Psoas muscle (tissue), 8 donors: ENCODE measurements around the gene PALM2AKAP2. TPM values are rescaled to one million over a fixed set of nuclear protein-coding genes. Genes with fewer than 3 reads are reported as not detected.

ENCODE experiments used
- ATAC-seq, 4 donors: fragments of 200-7000 bp; cut with Tn5 transposase; one replicate each; pipeline ENCODE4 v1.9.1; 2020; ENCODE audit warnings: moderate library complexity in 3 of 4, mild to moderate bottlenecking in 2 of 4
- DNase-seq, 2 donors: peaks; one replicate each; pipeline ENCODE4 v3.0.0-alpha.2; 2020
- H3K27ac ChIP-seq: fragments of 200-600 bp; one replicate; pipeline ENCODE4 v1.8.0; 2022
- H3K27me3 ChIP-seq, 3 donors: fragments of 200-600 bp in 1 of 3; one replicate each; pipeline versions ENCODE4 v1.6.1 to v1.8.0; 2013 to 2022; ENCODE audit warnings: low read length in 2 of 3, mild to moderate bottlenecking in 2 of 3, moderate library complexity in 1 of 3; ENCODE audit not compliant: insufficient read depth in 3 of 3
- H3K36me3 ChIP-seq, 2 donors: fragments of 200-600 bp in 1 of 2; one replicate each; pipeline versions ENCODE4 v1.6.1 to v1.8.0; 2013 to 2022; ENCODE audit warnings: low read depth in 1 of 2, mild to moderate bottlenecking in 1 of 2, moderate library complexity in 1 of 2; ENCODE audit not compliant: insufficient read depth in 1 of 2
- H3K4me1 ChIP-seq: fragments of 200-600 bp; one replicate; pipeline ENCODE4 v1.8.0; 2022
- H3K4me3 ChIP-seq: fragments of 200-600 bp; one replicate; pipeline ENCODE4 v1.8.0; 2022; ENCODE audit warnings: mild to moderate bottlenecking
- H3K9me3 ChIP-seq: fragments of 200-600 bp; one replicate; pipeline ENCODE4 v1.8.0; 2022
- WGBS, 3 donors: extraction: QIAGEN DNeasy Blood & Tissue Kit; methylation state at CpG; one replicate each; pipeline versions ENCODE4 v1.1.6 to v1.1.7; 2013; 5-methylcytosine and 5-hydroxymethylcytosine counted together
- intact Hi-C, 2 donors: fragments of 100-400 bp; cut with DNase I; formaldehyde crosslinking; loops; one replicate each; pipeline versions ENCODE4 v1.11.0 to v1.14.2; 2022
- polyA plus RNA-seq, 3 donors: library from polyadenylated mRNA; stranded (reverse); fragments of 200-250 nt; gene quantifications; one replicate each; pipeline ENCODE4 v1.2.3, GENCODE V29; 2013
- total RNA-seq, 4 donors: library from RNA; stranded (reverse); fragmentation: NEBNext Ultra II Directional in 2 of 4; extraction: Animal tissue kit (Norgen Biotek cat#: 25700) in 2 of 4; gene quantifications; one replicate each; pipeline versions ENCODE4 v1.2.1 to v1.2.4, GENCODE V29; 2021 to 2023
- TF ChIP-seq, protein P1 (sequence below): fragments of 200-600 bp; IDR thresholded peaks from one replicate; pipeline ENCODE4 v1.8.0; 2022; ENCODE audit warnings: antibody characterized with exemption
- donor health status: healthy with polysubstance abuse.
- donor health status: DM: no; HTN: no; CAD: no; lungs with moderate emphysema.
- donor health status: Bipolar disorder and iron deficiency.
- donor health status: healthy.
- donor health status: DM: yes; HTN: yes; CAD: no.
- donor health status: DM: no; HTN: no; CAD: no.
- donor health status: DM: no; HTN: no; CAD: no.
- donor health status: DM: yes; HTN: yes; CAD: no.

PALM2AKAP2 gene
- total and polyA plus RNA-seq, 7 donors, result 0.16 to 16.6 (median 1.6) TPM

DNA sequence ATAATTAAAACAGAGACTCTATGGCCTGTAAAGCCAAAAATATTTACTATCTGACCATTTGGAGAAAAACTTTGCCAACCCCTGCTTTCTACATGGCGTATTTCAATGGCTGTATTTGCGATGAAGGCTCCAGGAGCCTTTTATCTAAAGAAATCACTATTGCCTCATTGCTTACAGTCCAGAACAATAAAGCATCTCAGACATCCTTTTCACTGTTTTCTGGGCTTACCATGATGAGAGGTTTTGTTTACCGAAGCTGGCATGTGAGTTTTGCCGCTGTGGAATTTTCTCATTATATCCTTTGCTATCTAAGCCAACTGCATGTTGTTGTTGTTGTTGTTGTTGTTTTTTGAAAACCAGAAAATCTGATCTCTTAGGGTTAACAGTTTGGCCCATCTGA lies 13.9 kb downstream of the PALM2AKAP2 start:
- H3K4me3 ChIP-seq, result no peak overlapping the region
- H3K36me3 ChIP-seq, result no peaks in the 10 kb centered on the region
- peaks cover 5% of the 10 kb centered on the region for H3K4me1 ChIP-seq
- TF ChIP-seq, protein P1, sequence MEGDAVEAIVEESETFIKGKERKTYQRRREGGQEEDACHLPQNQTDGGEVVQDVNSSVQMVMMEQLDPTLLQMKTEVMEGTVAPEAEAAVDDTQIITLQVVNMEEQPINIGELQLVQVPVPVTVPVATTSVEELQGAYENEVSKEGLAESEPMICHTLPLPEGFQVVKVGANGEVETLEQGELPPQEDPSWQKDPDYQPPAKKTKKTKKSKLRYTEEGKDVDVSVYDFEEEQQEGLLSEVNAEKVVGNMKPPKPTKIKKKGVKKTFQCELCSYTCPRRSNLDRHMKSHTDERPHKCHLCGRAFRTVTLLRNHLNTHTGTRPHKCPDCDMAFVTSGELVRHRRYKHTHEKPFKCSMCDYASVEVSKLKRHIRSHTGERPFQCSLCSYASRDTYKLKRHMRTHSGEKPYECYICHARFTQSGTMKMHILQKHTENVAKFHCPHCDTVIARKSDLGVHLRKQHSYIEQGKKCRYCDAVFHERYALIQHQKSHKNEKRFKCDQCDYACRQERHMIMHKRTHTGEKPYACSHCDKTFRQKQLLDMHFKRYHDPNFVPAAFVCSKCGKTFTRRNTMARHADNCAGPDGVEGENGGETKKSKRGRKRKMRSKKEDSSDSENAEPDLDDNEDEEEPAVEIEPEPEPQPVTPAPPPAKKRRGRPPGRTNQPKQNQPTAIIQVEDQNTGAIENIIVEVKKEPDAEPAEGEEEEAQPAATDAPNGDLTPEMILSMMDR, result no peak
- no peak overlapping the region for H3K27ac ChIP-seq
- H3K9me3 ChIP-seq, result no peaks in the 10 kb centered on the region
- H3K27me3 ChIP-seq, result no peaks in the 10 kb centered on the region
- WGBS, 3 donors, result 86 to 91% (median 87%) methylated on average over 4 of the region's 4 CpGs
- DNase-seq (no peak), ATAC-seq (no peak)
- intact Hi-C loops, result no loop called here

DNA sequence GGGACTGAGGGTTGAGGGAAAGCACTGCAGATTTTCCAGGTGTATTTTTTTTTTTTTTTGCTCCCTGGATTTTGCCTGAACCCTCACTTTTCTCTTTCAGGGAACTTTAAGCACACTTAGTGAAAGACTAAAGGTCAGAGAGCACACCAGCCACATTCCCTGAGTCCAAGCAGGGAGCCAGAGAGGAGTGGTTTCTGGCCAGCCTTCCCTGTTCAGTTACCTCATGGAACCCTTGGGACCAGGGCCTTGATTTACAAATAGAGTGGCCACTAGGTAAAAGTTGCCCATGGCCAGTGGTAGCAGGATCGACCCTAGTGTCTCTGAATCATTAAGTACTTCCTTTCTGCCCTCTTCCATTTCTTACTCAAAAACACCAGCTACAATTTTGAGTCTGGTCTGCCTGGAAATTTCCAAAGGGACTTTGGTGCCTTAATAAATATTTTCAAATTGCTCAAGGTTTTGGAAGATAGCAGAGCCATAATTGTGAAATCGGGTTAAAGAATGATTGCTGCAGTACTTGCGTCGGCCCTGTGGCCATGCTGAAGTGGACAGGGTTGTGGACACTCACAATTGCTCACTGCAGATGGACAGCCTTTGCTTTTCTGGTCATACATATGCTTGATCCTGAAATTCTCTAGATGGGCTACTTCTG lies 14.5 kb downstream of the PALM2AKAP2 start:
- Histone ChIP-seq H3K27ac (no peak overlapping the region), H3K4me3 (no peak overlapping the region), H3K27me3 (no peaks in the 10 kb centered on the region), H3K4me1 (peaks cover 5% of the 10 kb centered on the region), H3K9me3 (no peaks in the 10 kb centered on the region), H3K36me3 (no peaks in the 10 kb centered on the region)
- 81 to 89% (median 86%) methylated on average over 4 of the region's 4 CpGs for WGBS, 3 donors
- DNase-seq (peak in 1 of 2 donors; percentile 30), ATAC-seq (peak in 2 of 4 donors; percentile 45 to 56)
- TF ChIP-seq, protein P1, result no peak
- intact Hi-C loops, result no loop called here

DNA sequence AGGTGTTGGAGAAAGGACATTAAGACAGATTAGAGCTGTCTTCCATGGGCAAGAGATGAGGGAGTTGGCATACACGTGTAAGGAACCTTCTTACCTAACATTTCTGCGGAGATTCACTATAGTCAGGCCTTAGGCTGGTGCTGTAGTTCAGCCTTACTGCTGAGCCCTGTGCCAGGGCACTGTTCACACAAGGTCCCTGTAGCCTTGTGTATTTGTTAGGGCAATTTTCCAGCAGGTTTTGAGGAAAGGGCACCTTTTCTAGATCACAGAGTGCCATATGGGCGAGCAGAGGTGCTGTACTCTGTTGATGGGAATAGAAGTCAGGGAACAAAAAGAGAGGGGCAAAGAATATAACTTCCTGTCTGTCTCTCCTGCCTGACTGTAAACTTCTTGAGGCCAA lies 15.6 kb downstream of the PALM2AKAP2 start:
- 82 to 92% (median 85%) methylated on average over 3 of the region's 3 CpGs for WGBS, 3 donors
- TF ChIP-seq, protein P1, result no peak
- H3K9me3 ChIP-seq, result no peaks in the 10 kb centered on the region
- intact Hi-C loops, result no loop called here
- no peak overlapping the region for H3K27ac ChIP-seq
- no peaks in the 10 kb centered on the region for H3K27me3 ChIP-seq
- DNase-seq (no peak), ATAC-seq (no peak)
- H3K36me3 ChIP-seq, result no peaks in the 10 kb centered on the region
- H3K4me3 ChIP-seq, result no peak overlapping the region
- peaks cover 5% of the 10 kb centered on the region for H3K4me1 ChIP-seq

DNA sequence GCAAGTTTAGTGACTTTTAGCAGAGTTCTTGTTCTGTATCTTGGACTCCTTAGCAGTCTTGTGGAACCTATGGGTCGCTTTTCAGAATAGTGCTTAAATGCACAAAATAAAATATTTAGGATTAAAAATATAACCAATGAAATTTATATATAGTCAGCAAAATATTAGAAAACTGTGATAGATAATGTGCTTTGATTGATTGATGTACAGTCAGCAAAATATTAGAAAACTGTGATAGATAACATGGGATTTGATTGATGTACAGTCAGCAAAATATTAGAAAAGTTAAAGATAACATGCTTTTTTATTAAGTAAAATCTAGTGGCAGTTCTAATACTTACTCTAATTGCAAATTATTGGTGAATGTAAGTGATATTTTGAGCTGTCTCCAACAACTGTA lies 16.1 kb downstream of the PALM2AKAP2 start:
- H3K27me3 ChIP-seq, result no peaks in the 10 kb centered on the region
- intact Hi-C loops, result no loop called here
- TF ChIP-seq, protein P1, result no peak
- H3K36me3 ChIP-seq, result no peaks in the 10 kb centered on the region
- WGBS, 3 donors, result 95 to 100% (median 100%) methylated on average over 1 of the region's 1 CpG
- H3K9me3 ChIP-seq, result no peaks in the 10 kb centered on the region
- H3K4me3 ChIP-seq, result no peak overlapping the region
- peaks cover 5% of the 10 kb centered on the region for H3K4me1 ChIP-seq
- DNase-seq, result no peak
- no peak overlapping the region for H3K27ac ChIP-seq
- ATAC-seq, result no peak

DNA sequence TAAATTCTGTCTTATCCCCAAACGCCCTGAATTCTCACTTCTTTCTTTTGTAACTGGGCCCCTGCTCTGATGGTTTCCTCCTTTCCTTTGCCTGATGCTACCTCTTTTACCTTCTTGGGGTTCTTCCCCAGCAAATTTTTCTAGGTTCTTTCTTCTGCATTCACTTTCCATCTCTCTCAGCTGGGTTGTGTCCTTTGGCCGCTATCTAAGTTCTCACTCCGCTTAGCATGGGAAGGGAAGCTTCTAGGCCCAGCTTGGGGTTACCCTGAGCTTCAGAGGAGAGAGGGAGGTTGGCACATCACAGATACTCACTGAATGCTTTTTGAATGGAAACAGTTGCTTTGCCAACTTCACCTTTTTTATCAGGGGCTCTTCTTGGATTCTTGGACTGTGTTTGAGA lies 17.0 kb downstream of the PALM2AKAP2 start:
- Histone ChIP-seq H3K4me3 (no peak overlapping the region), H3K4me1 (peaks cover 5% of the 10 kb centered on the region), H3K27ac (no peak overlapping the region), H3K9me3 (no peaks in the 10 kb centered on the region), H3K27me3 (no peaks in the 10 kb centered on the region), H3K36me3 (no peaks in the 10 kb centered on the region)
- DNase-seq (no peak), ATAC-seq (no peak)
- 95 to 96% (median 95%) methylated on average over 3 of the region's 3 CpGs for WGBS, 3 donors
- TF ChIP-seq, protein P1, result no peak
- intact Hi-C loops, result no loop called here
